Upper lobe of left lung (tissue), 4 donors: Measurements from ENCODE around the gene VOPP1.

Source experiments
- CTCF ChIP-seq, 6 experiments: fragments of 450-650 bp in 4 of 6; fragments of 200-600 bp in 2 of 6; sonication (generic) in 2 of 6; IDR thresholded peaks; one replicate each; pipeline ENCODE4 v1.5.1; 2016 to 2019; ENCODE audit warnings: antibody characterized with exemption in 6 of 6
- EP300 ChIP-seq, 4 donors: sonication (generic); formaldehyde crosslinking; IDR thresholded peaks; one replicate each; pipeline ENCODE4 v1.5.1; 2017; ENCODE audit warnings: antibody characterized with exemption in 4 of 4, control low read depth in 2 of 4
- POLR2A ChIP-seq, 4 donors: fragments of 450-650 bp; IDR thresholded peaks; one replicate each; pipeline ENCODE4 v1.5.1; 2016 to 2017; ENCODE audit warnings: antibody characterized with exemption in 4 of 4, mild to moderate bottlenecking in 2 of 4
- POLR2AphosphoS5 ChIP-seq, 2 donors: sonication (generic); formaldehyde crosslinking; IDR thresholded peaks; one replicate each; pipeline ENCODE4 v1.5.1; 2017; ENCODE audit warnings: antibody characterized with exemption in 2 of 2

GRCh38 chr7:55425141-55425752, 147.1 kb downstream of the VOPP1 start:
- TF ChIP-seq CTCF (IDR thresholded peaks at IDR 0.05) (no peak), POLR2AphosphoS5 (IDR thresholded peaks at IDR 0.05) (no peak), POLR2A (IDR thresholded peaks at IDR 0.05) (no peak), EP300 (IDR thresholded peaks at IDR 0.05) (no peak)
